ENCODE data around the gene SRA1. TPM values are rescaled to one million over a fixed set of nuclear protein-coding genes. Genes with fewer than 3 reads are reported as not detected.

SRA1 gene
- total RNA-seq, 4 donors from 2014 or later: 17.5 to 29.4 (median 23.2) TPM

DNA sequence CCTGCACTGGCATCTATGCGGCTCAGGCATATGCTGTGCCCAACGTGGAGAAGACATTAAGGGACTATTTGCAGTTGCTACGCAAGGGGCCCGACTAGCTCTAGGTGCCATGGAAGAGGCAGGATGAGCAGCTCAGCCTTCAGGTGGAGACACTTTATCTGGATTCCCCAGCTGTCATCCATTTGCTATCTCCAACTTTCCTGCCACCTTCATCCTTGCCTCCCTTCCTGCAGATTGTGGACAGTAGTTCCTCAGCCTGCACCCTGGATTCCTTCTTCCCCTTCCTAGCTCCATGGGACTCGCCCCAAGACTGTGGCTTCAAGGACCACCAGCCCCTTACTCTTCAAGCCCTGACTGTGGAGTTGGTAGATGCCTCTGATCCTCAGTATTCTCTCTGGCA is 9.4 kb upstream of the SRA1 start:
- H3K36me3 ChIP-seq: peaks cover 0 to 56% of the 10 kb centered on the region in 2 donors
- H3K4me1 ChIP-seq: peaks cover 0 to 86% (median 37%) of the 10 kb centered on the region in 3 donors

DNA sequence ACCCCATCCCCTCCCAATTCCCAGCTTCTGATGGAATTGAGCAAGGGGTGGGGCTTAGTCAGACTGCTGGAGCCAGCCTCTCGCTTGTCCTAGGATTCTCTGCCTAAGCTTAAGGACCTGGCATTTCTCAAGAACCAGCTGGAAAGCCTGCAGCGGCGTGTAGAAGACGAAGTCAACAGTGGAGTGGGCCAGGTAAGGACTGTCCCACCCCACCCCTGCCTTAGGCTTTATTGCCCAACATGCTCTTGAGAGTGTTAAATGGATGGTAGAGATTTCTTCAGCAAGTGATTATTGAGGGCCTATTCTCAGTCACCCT is 8.5 kb upstream of the SRA1 start:
- H3K36me3 ChIP-seq: peaks cover 0 to 60% of the 10 kb centered on the region in 2 donors
- TF ChIP-seq EP300 (IDR thresholded peaks at IDR 0.05): no peak
- H3K4me3 ChIP-seq: peak overlapping the region in 1 of 2 donors; percentile 72
- no peaks in the 10 kb centered on the region for H3K9me3 ChIP-seq
- peak overlapping the region in 3 of 4 donors; percentile 89 to 95 (median 89) for H3K27ac ChIP-seq
- peaks cover 0 to 82% (median 37%) of the 10 kb centered on the region in 3 donors for H3K4me1 ChIP-seq
- H3K27me3 ChIP-seq: no peaks in the 10 kb centered on the region
- WGBS, 2 donors (ENCODE audit: low coverage in 1 of 2): 66 to 81% methylated on average over 4 of the region's 4 CpGs
- ATAC-seq: no peak

More for the DNA sequence above, 9.4 kb upstream of the SRA1 start:
- Histone ChIP-seq H3K4me3 (no peak overlapping the region), H3K9me3 (no peaks in the 10 kb centered on the region), H3K27ac (no peak overlapping the region), H3K27me3 (no peaks in the 10 kb centered on the region)
- no peak for TF ChIP-seq POLR2A (IDR thresholded peaks at IDR 0.05)
- no peak for TF ChIP-seq POLR2AphosphoS5 (IDR thresholded peaks at IDR 0.05)
- no peak for TF ChIP-seq EP300 (IDR thresholded peaks at IDR 0.05)
- TF ChIP-seq, protein P1, sequence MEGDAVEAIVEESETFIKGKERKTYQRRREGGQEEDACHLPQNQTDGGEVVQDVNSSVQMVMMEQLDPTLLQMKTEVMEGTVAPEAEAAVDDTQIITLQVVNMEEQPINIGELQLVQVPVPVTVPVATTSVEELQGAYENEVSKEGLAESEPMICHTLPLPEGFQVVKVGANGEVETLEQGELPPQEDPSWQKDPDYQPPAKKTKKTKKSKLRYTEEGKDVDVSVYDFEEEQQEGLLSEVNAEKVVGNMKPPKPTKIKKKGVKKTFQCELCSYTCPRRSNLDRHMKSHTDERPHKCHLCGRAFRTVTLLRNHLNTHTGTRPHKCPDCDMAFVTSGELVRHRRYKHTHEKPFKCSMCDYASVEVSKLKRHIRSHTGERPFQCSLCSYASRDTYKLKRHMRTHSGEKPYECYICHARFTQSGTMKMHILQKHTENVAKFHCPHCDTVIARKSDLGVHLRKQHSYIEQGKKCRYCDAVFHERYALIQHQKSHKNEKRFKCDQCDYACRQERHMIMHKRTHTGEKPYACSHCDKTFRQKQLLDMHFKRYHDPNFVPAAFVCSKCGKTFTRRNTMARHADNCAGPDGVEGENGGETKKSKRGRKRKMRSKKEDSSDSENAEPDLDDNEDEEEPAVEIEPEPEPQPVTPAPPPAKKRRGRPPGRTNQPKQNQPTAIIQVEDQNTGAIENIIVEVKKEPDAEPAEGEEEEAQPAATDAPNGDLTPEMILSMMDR (IDR thresholded peaks at IDR 0.05): no peak
- ATAC-seq: no peak
- 94 to 100% methylated on average over 3 to 5 of the region's 5 CpGs for WGBS, 2 donors (ENCODE audit: low coverage in 1 of 2)

- H3K9me3 ChIP-seq: no peaks in the 10 kb centered on the region
- no peaks in the 10 kb centered on the region for H3K27me3 ChIP-seq
- H3K27ac ChIP-seq: peak overlapping the region; percentile 80 to 95 (median 89)
- 4 to 9% methylated on average over 12 of the region's 13 CpGs for WGBS, 2 donors (ENCODE audit: low coverage in 1 of 2)
- peaks cover 0 to 60% of the 10 kb centered on the region in 2 donors for H3K36me3 ChIP-seq
- peaks cover 0 to 78% (median 36%) of the 10 kb centered on the region in 3 donors for H3K4me1 ChIP-seq
- peak overlapping the region; percentile 57 to 72 for H3K4me3 ChIP-seq
- no peak for ATAC-seq
- TF ChIP-seq EP300 (IDR thresholded peaks at IDR 0.05) (no peak), POLR2A (IDR thresholded peaks at IDR 0.05) (no peak), POLR2AphosphoS5 (IDR thresholded peaks at IDR 0.05) (no peak)
- TF ChIP-seq, protein P1 (IDR thresholded peaks at IDR 0.05): no peak
Observed at GRCh38 chr5:140565024-140565779, 7.9 kb upstream of the SRA1 start.

GRCh38 chr5:140564196-140565023 is 7.1 kb upstream of the SRA1 start, which contains the start of the genes APBB3 and SLC35A4:
TSS of gene APBB3 (minus strand) at chr5:140564598. CDS start at chr5:140564245, 353 bp downstream.
TSS of gene SLC35A4 (plus strand) at chr5:140564828. CDS start at chr5:140567170, 2,342 bp downstream.
- peak within 1 kb of the TSS; percentile 80 to 95 (median 89) for H3K27ac ChIP-seq
- 0% methylated on average over 5 to 7 of the region's 74 CpGs for WGBS, 2 donors (ENCODE audit: low coverage in 1 of 2)
- H3K9me3 ChIP-seq: no peaks in the 10 kb centered on the region
- H3K4me1 ChIP-seq: peaks cover 0 to 70% (median 31%) of the 10 kb centered on the region in 3 donors
- no peaks in the 10 kb centered on the region for H3K27me3 ChIP-seq
- TF ChIP-seq EP300 (IDR thresholded peaks at IDR 0.05) (no peak), POLR2AphosphoS5 (IDR thresholded peaks at IDR 0.05) (peak; percentile 83), POLR2A (IDR thresholded peaks at IDR 0.05) (peak; percentile 82 to 88)
- TF ChIP-seq, protein P1 (IDR thresholded peaks at IDR 0.05): peak in 1 of 4 experiments; percentile 13
- H3K36me3 ChIP-seq: peaks cover 0 to 59% of the 10 kb centered on the region in 2 donors
- peak within 1 kb of the TSS; percentile 57 to 72 for H3K4me3 ChIP-seq
- peak; percentile 96 for ATAC-seq

GRCh38 chr5:140563596-140563995 is 6.3 kb upstream of the SRA1 start:
- peak overlapping the region; percentile 80 to 95 (median 89) for H3K27ac ChIP-seq
- WGBS, 2 donors (ENCODE audit: low coverage in 1 of 2): 56 to 61% methylated on average over 5 to 6 of the region's 8 CpGs
- H3K9me3 ChIP-seq: no peaks in the 10 kb centered on the region
- no peak for TF ChIP-seq POLR2AphosphoS5 (IDR thresholded peaks at IDR 0.05)
- no peak for TF ChIP-seq POLR2A (IDR thresholded peaks at IDR 0.05)
- H3K27me3 ChIP-seq: no peaks in the 10 kb centered on the region
- H3K4me3 ChIP-seq: peak overlapping the region; percentile 57 to 72
- peaks cover 0 to 53% of the 10 kb centered on the region in 2 donors for H3K36me3 ChIP-seq
- ATAC-seq: no peak
- peaks cover 0 to 65% (median 31%) of the 10 kb centered on the region in 3 donors for H3K4me1 ChIP-seq
